CD14-positive monocyte (primary cell): Measurements from ENCODE around the gene TAP2. TPM values are rescaled to one million over a fixed set of nuclear protein-coding genes. Genes with fewer than 3 reads are reported as not detected.

Source experiments
- DNase-seq, 3 donors: peaks; one replicate each; pipeline ENCODE4 v3.0.0-alpha.2; 2011 to 2022
- H2AFZ ChIP-seq: 2 replicates; pipeline ENCODE4 v1.6.0; 2012; ENCODE audit warnings: mild to moderate bottlenecking, low read depth, low read length, inconsistent platforms; ENCODE audit not compliant: insufficient read depth, poor library complexity, severe bottlenecking
- H3K27ac ChIP-seq, 2 donors: 1 replicate in 1 of 2; 2 replicates in 1 of 2; pipeline ENCODE4 v1.5.1; 2012 to 2013; ENCODE audit warnings: low read length in 2 of 2, control low read depth in 1 of 2, inconsistent platforms in 1 of 2, low read depth in 1 of 2, mild to moderate bottlenecking in 1 of 2
- H3K27me3 ChIP-seq, 2 donors: one replicate each; pipeline versions ENCODE4 v1.6.0 to v1.6.1; 2011 to 2013; ENCODE audit warnings: low read length in 2 of 2; ENCODE audit not compliant: control insufficient read depth in 2 of 2, insufficient read depth in 2 of 2
- H3K36me3 ChIP-seq, 2 donors: replicated peaks in 1 of 2; 1 replicate in 1 of 2; 2 replicates in 1 of 2; pipeline versions ENCODE4 v1.5.1 to v1.6.1; 2012 to 2013; ENCODE audit warnings: low read length in 2 of 2, control low read depth in 1 of 2, inconsistent platforms in 1 of 2, mild to moderate bottlenecking in 1 of 2; ENCODE audit not compliant: insufficient read depth in 2 of 2, control insufficient read depth in 1 of 2
- H3K4me1 ChIP-seq, 2 donors: 1 replicate in 1 of 2; 2 replicates in 1 of 2; pipeline versions ENCODE4 v1.5.1 to v1.6.1; 2012 to 2013; ENCODE audit warnings: low read length in 2 of 2, control low read depth in 1 of 2, inconsistent platforms in 1 of 2, mild to moderate bottlenecking in 1 of 2, moderate library complexity in 1 of 2; ENCODE audit not compliant: insufficient read depth in 2 of 2, control insufficient read depth in 1 of 2
- H3K4me2 ChIP-seq: replicated peaks from 2 replicates; pipeline ENCODE3; 2012; ENCODE audit warnings: low read length, moderate library complexity, mild to moderate bottlenecking; ENCODE audit not compliant: poor library complexity, severe bottlenecking; ENCODE audit errors: extremely low read depth
- H3K4me3 ChIP-seq, 3 experiments: fragments of 200-600 bp in 1 of 3; sonication (generic) in 1 of 3; replicated peaks in 1 of 3; 1 replicate in 2 of 3; 2 replicates in 1 of 3; pipeline ENCODE4 v1.5.1; 2011 to 2013; ENCODE audit warnings: low read length in 3 of 3, mild to moderate bottlenecking in 3 of 3, control low read depth in 2 of 3, low read depth in 2 of 3, inconsistent platforms in 1 of 3, moderate library complexity in 1 of 3
- H3K79me2 ChIP-seq: 2 replicates; pipeline ENCODE4 v1.6.0; 2012; ENCODE audit warnings: mild to moderate bottlenecking, control low read depth, inconsistent platforms, low read length, moderate library complexity; ENCODE audit not compliant: insufficient read depth
- H3K9ac ChIP-seq: 2 replicates; pipeline ENCODE4 v1.6.0; 2017; ENCODE audit warnings: low read length, mild to moderate bottlenecking; ENCODE audit not compliant: insufficient read depth, poor library complexity, severe bottlenecking
- H3K9me3 ChIP-seq, 2 donors: replicated peaks in 1 of 2; 1 replicate in 1 of 2; 2 replicates in 1 of 2; pipeline versions ENCODE4 v1.5.1 to v1.6.1; 2012 to 2013; ENCODE audit warnings: low read length in 2 of 2, control low read depth in 1 of 2; ENCODE audit not compliant: control insufficient read depth in 1 of 2, insufficient read depth in 1 of 2
- H4K20me1 ChIP-seq: 2 replicates; pipeline ENCODE4 v1.6.0; 2012; ENCODE audit warnings: mild to moderate bottlenecking, low read length, control low read depth, moderate library complexity; ENCODE audit not compliant: insufficient read depth
- H3K27ac Mint-ChIP-seq, 7 donors: one replicate each; pipeline ENCODE4 v1.8.0; 2020; ENCODE audit warnings: mild to moderate bottlenecking in 7 of 7, mixed read lengths in 7 of 7, moderate library complexity in 6 of 7, inconsistent platforms in 2 of 7
- H3K27me3 Mint-ChIP-seq, 3 donors: one replicate each; pipeline ENCODE4 v1.8.0; 2021 to 2022; ENCODE audit warnings: low read depth in 3 of 3, mild to moderate bottlenecking in 3 of 3, mixed read lengths in 3 of 3, moderate library complexity in 3 of 3, inconsistent platforms in 1 of 3
- H3K36me3 Mint-ChIP-seq, 2 donors: one replicate each; pipeline ENCODE4 v1.8.0; 2020; ENCODE audit warnings: mixed read lengths in 2 of 2, inconsistent platforms in 1 of 2, mild to moderate bottlenecking in 1 of 2
- H3K4me1 Mint-ChIP-seq: one replicate; pipeline ENCODE4 v1.8.0; 2020; ENCODE audit warnings: mild to moderate bottlenecking, mixed read lengths
- H3K4me3 Mint-ChIP-seq, 2 donors: one replicate each; pipeline ENCODE4 v1.8.0; 2020; ENCODE audit warnings: mild to moderate bottlenecking in 2 of 2, mixed read lengths in 2 of 2, moderate library complexity in 1 of 2
- H3K9me3 Mint-ChIP-seq, 7 donors: one replicate each; pipeline ENCODE4 v1.8.0; 2020 to 2022; ENCODE audit warnings: mixed read lengths in 7 of 7, mild to moderate bottlenecking in 6 of 7, moderate library complexity in 6 of 7, inconsistent platforms in 2 of 7
- WGBS: methylation state at CpG from one replicate; pipeline ENCODE4 v1.1.5; 2013; ENCODE audit warnings: missing lambda C conversion rate; ENCODE audit not compliant: insufficient coverage; 5-methylcytosine and 5-hydroxymethylcytosine counted together
- intact Hi-C, 2 donors: fragments of 100-400 bp; cut with micrococcal nuclease; formaldehyde crosslinking; loops; one replicate each; pipeline versions ENCODE4 v1.15.0 to v1.15.1; 2023
- polyA plus RNA-seq, 3 donors: library from polyadenylated mRNA; depleted of rRNA in 1 of 3; unstranded in 2 of 3; stranded (reverse) in 1 of 3; fragments of 300-500 nt in 2 of 3; fragments of >200 nt in 1 of 3; fragmentation: Illumina TruSeq in 2 of 3; gene quantifications; 1 replicate in 2 of 3; 2 replicates in 1 of 3; pipeline ENCODE4 v1.2.3, GENCODE V29; 2012 to 2021
- TF ChIP-seq, protein P1 (sequence below): fragments of 200-600 bp; IDR thresholded peaks from one replicate; pipeline ENCODE4 v1.8.0; 2022; ENCODE audit warnings: antibody characterized with exemption, mild to moderate bottlenecking

The TAP2 gene
- polyA plus RNA-seq, 3 donors: 12.6 to 48.7 (median 25.9) TPM

DNA sequence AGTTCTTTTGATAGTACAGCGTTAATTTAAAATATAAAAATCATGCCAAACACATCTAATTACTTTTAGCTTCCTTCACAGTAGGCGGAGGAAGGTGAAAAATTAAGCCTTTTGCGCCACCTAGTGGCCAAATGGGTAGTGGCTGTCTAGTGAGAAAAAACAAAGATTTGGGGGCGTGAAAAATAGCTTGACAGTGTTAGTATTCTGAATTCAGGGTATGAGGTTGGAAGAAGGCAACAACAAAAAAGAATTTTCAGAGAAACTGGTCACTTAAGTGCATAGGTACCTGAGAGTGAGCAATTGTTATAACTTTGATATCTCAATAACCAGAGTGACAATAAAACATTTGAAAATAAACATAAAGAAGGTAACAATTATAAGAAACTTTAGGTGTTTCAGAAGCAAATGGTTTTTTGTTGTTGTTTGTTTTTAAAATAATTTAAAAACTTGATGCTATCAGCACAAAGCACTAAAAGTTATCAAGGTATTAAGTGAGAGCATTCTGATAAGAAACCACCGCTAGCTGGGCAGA, 29.8 kb upstream of the TAP2 start:
- Histone ChIP-seq H3K27ac (no peak overlapping the region), H3K4me3 (no peak overlapping the region), H4K20me1 (no peaks in the 10 kb centered on the region), H3K9ac (no peak overlapping the region), H3K79me2 (no peaks in the 10 kb centered on the region), H2AFZ (no peak overlapping the region), H3K4me2 (no peak overlapping the region), H3K27me3 (peaks cover 2 to 4% of the 10 kb centered on the region in 2 donors), H3K36me3 (peaks cover 0 to 6% of the 10 kb centered on the region in 2 donors), H3K9me3 (no peaks in the 10 kb centered on the region), H3K4me1 (peaks cover 14 to 16% of the 10 kb centered on the region in 2 donors)
- Mint-ChIP-seq H3K27me3 (peaks cover 10 to 16% (median 10%) of the 10 kb centered on the region in 3 donors), H3K27ac (no peak overlapping the region), H3K36me3 (peaks cover 3 to 9% of the 10 kb centered on the region in 2 donors), H3K9me3 (peaks cover 0 to 3% (median 0%) of the 10 kb centered on the region in 7 donors), H3K4me1 (peaks cover 13% of the 10 kb centered on the region), H3K4me3 (no peak overlapping the region)
- intact Hi-C loops: loop anchor here (1.0 to 10.0 kb wide), 4 partner anchors 30 to 464 kb away; partner anchors contain the start of genes BTNL2 (in 1 of the 2) and TAP2 (in 1 of the 2)
- 0% methylated on average over 1 of the region's 5 CpGs for WGBS
- TF ChIP-seq, protein P1, sequence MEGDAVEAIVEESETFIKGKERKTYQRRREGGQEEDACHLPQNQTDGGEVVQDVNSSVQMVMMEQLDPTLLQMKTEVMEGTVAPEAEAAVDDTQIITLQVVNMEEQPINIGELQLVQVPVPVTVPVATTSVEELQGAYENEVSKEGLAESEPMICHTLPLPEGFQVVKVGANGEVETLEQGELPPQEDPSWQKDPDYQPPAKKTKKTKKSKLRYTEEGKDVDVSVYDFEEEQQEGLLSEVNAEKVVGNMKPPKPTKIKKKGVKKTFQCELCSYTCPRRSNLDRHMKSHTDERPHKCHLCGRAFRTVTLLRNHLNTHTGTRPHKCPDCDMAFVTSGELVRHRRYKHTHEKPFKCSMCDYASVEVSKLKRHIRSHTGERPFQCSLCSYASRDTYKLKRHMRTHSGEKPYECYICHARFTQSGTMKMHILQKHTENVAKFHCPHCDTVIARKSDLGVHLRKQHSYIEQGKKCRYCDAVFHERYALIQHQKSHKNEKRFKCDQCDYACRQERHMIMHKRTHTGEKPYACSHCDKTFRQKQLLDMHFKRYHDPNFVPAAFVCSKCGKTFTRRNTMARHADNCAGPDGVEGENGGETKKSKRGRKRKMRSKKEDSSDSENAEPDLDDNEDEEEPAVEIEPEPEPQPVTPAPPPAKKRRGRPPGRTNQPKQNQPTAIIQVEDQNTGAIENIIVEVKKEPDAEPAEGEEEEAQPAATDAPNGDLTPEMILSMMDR: peak; percentile 87
- peak; percentile 76 to 78 (median 77) for DNase-seq

DNA sequence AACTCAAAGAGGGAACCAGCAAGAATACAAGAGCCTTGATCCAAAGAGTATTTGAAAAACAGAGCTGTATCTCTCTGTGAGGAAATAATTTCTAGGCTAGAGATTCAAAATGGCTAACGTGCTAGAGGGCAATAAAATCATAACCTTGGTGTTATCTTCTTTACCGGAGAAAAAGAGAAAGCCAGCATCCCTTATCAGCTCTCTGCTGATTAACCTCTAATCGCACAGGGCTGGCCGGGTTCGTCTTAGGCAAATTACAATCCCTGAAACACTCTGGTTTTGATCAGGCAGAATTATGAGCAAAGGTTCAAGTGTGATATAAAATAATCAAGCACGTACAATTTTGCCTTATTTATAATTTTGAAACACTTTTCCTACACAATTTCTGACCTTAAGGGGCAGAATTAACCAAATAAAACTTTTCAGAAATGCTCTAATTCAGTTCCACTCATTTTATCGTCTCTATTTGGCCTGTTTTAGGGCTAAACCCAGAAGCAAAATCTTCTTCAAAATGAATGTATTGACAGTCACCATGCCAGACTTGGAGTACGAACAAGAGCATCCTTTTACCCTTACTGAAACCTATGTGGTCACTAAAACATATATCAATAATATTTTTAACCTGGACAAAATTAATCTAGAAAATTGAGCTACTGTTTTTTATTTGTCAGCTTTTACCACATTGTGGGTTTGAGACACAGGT, 29.2 kb upstream of the TAP2 start:
- Histone ChIP-seq H3K4me1 (peaks cover 14 to 16% of the 10 kb centered on the region in 2 donors), H3K4me2 (peak overlapping the region; percentile 43), H3K27me3 (peaks cover 2 to 4% of the 10 kb centered on the region in 2 donors), H3K79me2 (no peaks in the 10 kb centered on the region), H3K4me3 (no peak overlapping the region), H2AFZ (peak overlapping the region; percentile 27), H3K36me3 (peaks cover 0 to 6% of the 10 kb centered on the region in 2 donors), H3K27ac (peak overlapping the region in 1 of 2 donors; percentile 12), H3K9me3 (no peaks in the 10 kb centered on the region), H3K9ac (no peak overlapping the region), H4K20me1 (no peaks in the 10 kb centered on the region)
- Mint-ChIP-seq H3K36me3 (peaks cover 3 to 9% of the 10 kb centered on the region in 2 donors), H3K9me3 (peaks cover 0 to 3% (median 0%) of the 10 kb centered on the region in 7 donors), H3K4me3 (peak overlapping the region in 1 of 2 donors; percentile 42), H3K27me3 (peaks cover 9 to 16% (median 10%) of the 10 kb centered on the region in 3 donors), H3K4me1 (peaks cover 16% of the 10 kb centered on the region), H3K27ac (peak overlapping the region in 3 of 7 donors; percentile 35 to 60 (median 57))
- 89% methylated on average over 1 of the region's 8 CpGs for WGBS
- DNase-seq: no peak
- TF ChIP-seq, protein P1: no peak
- intact Hi-C loops: loop anchor here (1.0 to 10.0 kb wide), 4 partner anchors 29 to 463 kb away; partner anchors contain the start of genes BTNL2 (in 1 of the 2) and TAP2 (in 1 of the 2)
